HCT116 (cell line): ENCODE data around the gene UAP1L1. TPM values are rescaled to one million over a fixed set of nuclear protein-coding genes. Genes with fewer than 3 reads are reported as not detected.

Source experiments
- ATAC-seq: fragments of 200-7000 bp; cut with Tn5 transposase; 2 replicates; pipeline ENCODE4 v1.9.1; 2020; ENCODE audit warnings: mild to moderate bottlenecking, moderate library complexity
- BruUV-seq: library from RNA; stranded (reverse); fragments of 400-500 nt; replicated peaks from 2 replicates; lab custom pipeline; 2021; lab: Mats Ljungman, UMichigan
- CTCF ChIA-PET: fragments of 300-600 bp; sonication (Branson Sonifier 250); formaldehyde crosslinking; loops from one replicate; lab custom pipeline; 2021; ENCODE audit warnings: antibody characterized with exemption; lab: Charles Lee
- POLR2A ChIA-PET: fragments of 300-600, 350-600 bp; sonication (Branson Sonifier 250); formaldehyde crosslinking; loops from one replicate; lab custom pipeline; 2021; ENCODE audit warnings: antibody characterized with exemption; lab: Charles Lee
- RAD21 ChIA-PET, 2 experiments: fragments of 300-600 bp; sonication (Branson Sonifier 250); formaldehyde crosslinking; loops; one replicate each; lab custom pipeline; 2023; ENCODE audit warnings: low total read pairs in 2 of 2; ENCODE audit not compliant: uncharacterized antibody in 2 of 2, unreplicated experiment in 2 of 2, low non-redundant PET in 1 of 2; lab: Charles Lee
- DNase-seq: peaks from one replicate; pipeline ENCODE4 v3.0.0-alpha.2; 2010; ENCODE audit warnings: low read depth, low spot score
- H2AFZ ChIP-seq: fragments of 200-600 bp; shearing (Covaris generic), sonication (generic); 2 replicates; pipeline ENCODE4 v1.6.1; 2017; ENCODE audit warnings: low read depth, mixed run types, mixed read lengths, antibody characterized with exemption, low read length; ENCODE audit not compliant: poor library complexity, severe bottlenecking
- H3K27ac ChIP-seq: 2 replicates; pipeline ENCODE4 v1.5.1; 2012; ENCODE audit warnings: low read depth, low read length
- H3K27me3 ChIP-seq: fragments of 200-600 bp; sonication (generic); 2 replicates; pipeline ENCODE4 v1.6.1; 2016; ENCODE audit warnings: mixed run types, low read length, mixed read lengths; ENCODE audit not compliant: insufficient read depth
- H3K36me3 ChIP-seq, 2 experiments: fragments of 200-500 bp in 1 of 2; fragments of 200-600 bp in 1 of 2; sonication (Bioruptor generic) in 1 of 2; sonication (generic) in 1 of 2; 2 replicates each; pipeline versions ENCODE4 v1.5.1 to v1.6.1; 2014 to 2016; ENCODE audit warnings: low read length in 2 of 2, inconsistent platforms in 1 of 2, mixed read lengths in 1 of 2, mixed run types in 1 of 2; ENCODE audit not compliant: insufficient read depth in 2 of 2, control insufficient read depth in 1 of 2
- H3K4me1 ChIP-seq, 2 experiments: fragments of 200-600 bp in 1 of 2; sonication (generic) in 1 of 2; 2 replicates each; pipeline versions ENCODE4 v1.5.1 to v1.6.1; 2012 to 2017; ENCODE audit warnings: low read length in 2 of 2, inconsistent platforms in 1 of 2, mild to moderate bottlenecking in 1 of 2, mixed read lengths in 1 of 2, mixed run types in 1 of 2, moderate library complexity in 1 of 2; ENCODE audit not compliant: insufficient read depth in 2 of 2, control insufficient read depth in 1 of 2
- H3K4me2 ChIP-seq: fragments of 200-600 bp; sonication (generic); 2 replicates; pipeline ENCODE4 v1.6.1; 2017; ENCODE audit warnings: mixed run types, low read length, mixed read lengths
- H3K4me3 ChIP-seq, 2 experiments: fragments of 200-600 bp in 1 of 2; sonication (generic) in 1 of 2; replicated peaks in 1 of 2; 2 replicates each; pipeline ENCODE4 v1.5.1; 2011 to 2016; ENCODE audit warnings: low read length in 2 of 2, control low read depth in 1 of 2, low read depth in 1 of 2, mild to moderate bottlenecking in 1 of 2, mixed read lengths in 1 of 2, mixed run types in 1 of 2
- H3K79me2 ChIP-seq: fragments of 200-600 bp; sonication (generic); 2 replicates; pipeline ENCODE4 v1.6.1; 2017; ENCODE audit warnings: mild to moderate bottlenecking, mixed run types, low read length, moderate library complexity, mixed read lengths; ENCODE audit not compliant: insufficient read depth
- H3K9ac ChIP-seq: fragments of 200-600 bp; sonication (generic); 2 replicates; pipeline ENCODE4 v1.6.1; 2016; ENCODE audit warnings: low read length, mixed read lengths
- H3K9me2 ChIP-seq: fragments of 200-600 bp; sonication (generic), shearing (Covaris generic); 2 replicates; pipeline ENCODE4 v1.6.1; 2017; ENCODE audit warnings: mixed run types, mild to moderate bottlenecking, moderate library complexity; ENCODE audit not compliant: insufficient read depth
- H3K9me3 ChIP-seq, 2 experiments: fragments of 200-500 bp in 1 of 2; fragments of 200-600 bp in 1 of 2; sonication (Bioruptor generic) in 1 of 2; sonication (generic) in 1 of 2; 2 replicates each; pipeline ENCODE4 v1.6.1; 2014 to 2017; ENCODE audit warnings: low read length in 2 of 2, mixed read lengths in 2 of 2, inconsistent platforms in 1 of 2, low read depth in 1 of 2, mild to moderate bottlenecking in 1 of 2, mixed run types in 1 of 2, moderate library complexity in 1 of 2; ENCODE audit not compliant: control insufficient read depth in 1 of 2, insufficient read depth in 1 of 2
- H4K20me1 ChIP-seq: fragments of 200-600 bp; sonication (generic), shearing (Covaris generic); 2 replicates; pipeline ENCODE4 v1.6.1; 2017; ENCODE audit warnings: mixed run types, mild to moderate bottlenecking, moderate library complexity; ENCODE audit not compliant: insufficient read depth
- ATF3 ChIP-seq: IDR thresholded peaks from 2 replicates; pipeline ENCODE4 v1.6.1; 2012
- CBX3 ChIP-seq: IDR thresholded peaks from 2 replicates; pipeline ENCODE4 v1.6.1; 2012; ENCODE audit warnings: low read depth
- CEBPB ChIP-seq: IDR thresholded peaks from 2 replicates; pipeline ENCODE4 v1.6.1; 2012; ENCODE audit warnings: low read depth
- CTCF ChIP-seq, 3 experiments: fragments of 200-600 bp in 1 of 3; sonication (generic) in 1 of 3; IDR thresholded peaks in 2 of 3; conservative IDR thresholded peaks in 1 of 3; 2 replicates each; pipeline ENCODE4 v1.5.1; 2012 to 2017; ENCODE audit warnings: low read depth in 2 of 3, low read length in 2 of 3, antibody characterized with exemption in 1 of 3, borderline replicate concordance in 1 of 3, control low read depth in 1 of 3, mild to moderate bottlenecking in 1 of 3, mixed read lengths in 1 of 3, mixed run types in 1 of 3, moderate library complexity in 1 of 3; ENCODE audit not compliant: insufficient read depth in 1 of 3
- EGR1 ChIP-seq: IDR thresholded peaks from 2 replicates; pipeline ENCODE4 v1.6.1; 2012; ENCODE audit warnings: low read depth
- ELF1 ChIP-seq: IDR thresholded peaks from 2 replicates; pipeline ENCODE4 v1.6.1; 2012; ENCODE audit warnings: low read depth, borderline replicate concordance
- EZH2 ChIP-seq: fragments of 200-600 bp; sonication (generic); IDR thresholded peaks from 2 replicates; pipeline ENCODE4 v1.6.1; 2017; ENCODE audit warnings: antibody characterized with exemption, mixed run types
- EZH2phosphoT487 ChIP-seq: fragments of 200-600 bp; IDR thresholded peaks from 2 replicates; pipeline ENCODE4 v1.6.1; 2018; ENCODE audit warnings: antibody characterized with exemption, borderline replicate concordance
- FOSL1 ChIP-seq: IDR thresholded peaks from 2 replicates; pipeline ENCODE4 v1.6.1; 2012; ENCODE audit warnings: low read depth
- JUND ChIP-seq: IDR thresholded peaks from 2 replicates; pipeline ENCODE4 v1.6.1; 2012
- POLR2A ChIP-seq: IDR thresholded peaks from 2 replicates; pipeline ENCODE4 v1.7.0; 2011; ENCODE audit warnings: borderline replicate concordance; ENCODE audit not compliant: insufficient read depth, insufficient read length; ENCODE audit errors: extremely low read depth
- POLR2AphosphoS5 ChIP-seq: IDR thresholded peaks from 2 replicates; pipeline ENCODE4 v1.6.1; 2011; ENCODE audit warnings: mild to moderate bottlenecking, low read depth, low read length, moderate library complexity
- RAD21 ChIP-seq: IDR thresholded peaks from 2 replicates; pipeline ENCODE4 v1.6.1; 2012; ENCODE audit warnings: low read depth, mild to moderate bottlenecking
- SIN3A ChIP-seq: IDR thresholded peaks from 2 replicates; pipeline ENCODE4 v1.6.1; 2012; ENCODE audit warnings: low read depth
- SP1 ChIP-seq: IDR thresholded peaks from 2 replicates; pipeline ENCODE4 v1.6.1; 2012; ENCODE audit warnings: low read depth
- SRF ChIP-seq: IDR thresholded peaks from 2 replicates; pipeline ENCODE4 v1.6.1; 2012; ENCODE audit warnings: low read depth
- TCF7L2 ChIP-seq: IDR thresholded peaks from 2 replicates; pipeline ENCODE4 v1.7.0; 2011; ENCODE audit warnings: borderline replicate concordance, inconsistent platforms; ENCODE audit not compliant: insufficient read depth, insufficient read length; ENCODE audit errors: extremely low read depth
- YY1 ChIP-seq: IDR thresholded peaks from 2 replicates; pipeline ENCODE4 v1.6.1; 2011; ENCODE audit warnings: low read length, low read depth, moderate library complexity, mild to moderate bottlenecking; ENCODE audit not compliant: insufficient replicate concordance; ENCODE audit errors: extremely low read depth
- ZBTB33 ChIP-seq: IDR thresholded peaks from 2 replicates; pipeline ENCODE4 v1.6.1; 2011; ENCODE audit warnings: mild to moderate bottlenecking, low read length, moderate library complexity; ENCODE audit not compliant: insufficient replicate concordance; ENCODE audit errors: extremely low read depth
- ZFX ChIP-seq: fragments of 450-650 bp; IDR thresholded peaks from 2 replicates; pipeline ENCODE4 v1.6.1; 2017
- intact Hi-C: fragments of 100-400 bp; cut with micrococcal nuclease; formaldehyde crosslinking; loops from 2 replicates; pipeline ENCODE4 v1.10.0; 2022
- total RNA-seq: library from RNA; stranded (reverse); gene quantifications from one replicate; pipeline ENCODE4 v1.2.1, GENCODE V29; 2021; ENCODE audit not compliant: unreplicated experiment

UAP1L1 gene
- total RNA-seq, 1 experiment from 2014 or later = 11.0 TPM

DNA sequence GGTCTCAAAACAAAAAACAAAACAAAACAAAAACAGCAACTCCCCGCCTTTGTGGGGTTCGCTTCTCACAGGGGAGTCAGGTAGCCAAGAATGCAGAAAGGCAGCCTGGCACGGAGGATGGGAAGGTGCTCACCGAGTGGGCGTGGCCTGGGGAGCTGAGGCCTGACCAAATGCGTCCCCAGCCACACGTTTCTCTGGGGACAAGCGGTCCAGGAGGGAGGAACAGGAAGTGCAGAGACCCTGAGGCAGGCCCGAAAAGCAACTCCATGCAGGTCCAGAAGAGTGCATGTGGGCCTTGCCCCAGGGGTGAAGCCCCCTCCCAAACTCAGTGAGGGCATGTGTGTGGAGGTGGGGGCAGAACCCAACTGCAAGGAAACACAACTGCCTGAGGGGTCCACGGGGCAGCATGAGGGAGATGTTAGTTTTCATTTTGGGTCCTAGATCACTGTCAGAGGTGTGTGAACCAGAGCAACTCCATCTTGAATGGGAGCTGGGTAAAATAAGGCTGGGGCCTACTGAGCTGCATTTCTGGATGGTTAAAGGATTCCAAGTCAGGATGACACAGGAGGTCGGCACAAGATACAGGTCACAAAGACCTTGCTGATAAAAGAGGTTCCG lies 2.6 kb upstream of the UAP1L1 start:
- no peak for DNase-seq
- CTCF ChIA-PET = no interaction called here
- POLR2A ChIA-PET = no interaction called here
- intact Hi-C loops = no loop called here
- Histone ChIP-seq H3K9me3 (no peaks in the 10 kb centered on the region), H3K36me3 (0 out of 4 replicates have a peak, but pooled peaks cover 0 to 8% of the 10 kb centered on the region in 2 experiments), H4K20me1 (no peaks in the 10 kb centered on the region), H3K9me2 (no peaks in the 10 kb centered on the region), H2AFZ (no peak overlapping the region), H3K79me2 (peaks cover 7% of the 10 kb centered on the region; the same call in 1 of the 2 replicates), H3K27me3 (no peaks in the 10 kb centered on the region), H3K27ac (no peak overlapping the region; the same call in 1 of the 2 replicates), H3K4me1 (peaks cover 19 to 43% of the 10 kb centered on the region in 2 experiments), H3K4me3 (no peak overlapping the region), H3K9ac (no peak overlapping the region), H3K4me2 (no peak overlapping the region)
- TF ChIP-seq SRF = no peak
- no peak for TF ChIP-seq JUND
- TF ChIP-seq SIN3A = no peak
- no peak for TF ChIP-seq SP1
- no peak for TF ChIP-seq EZH2phosphoT487
- TF ChIP-seq CEBPB = no peak
- TF ChIP-seq YY1 = no peak
- TF ChIP-seq ZBTB33 = no peak
- TF ChIP-seq FOSL1 = no peak
- no peak for TF ChIP-seq EGR1
- no peak for TF ChIP-seq ELF1
- no peak for TF ChIP-seq TCF7L2
- TF ChIP-seq POLR2A = no peak
- no peak for TF ChIP-seq ZFX
- TF ChIP-seq CBX3 = no peak
- no peak for TF ChIP-seq POLR2AphosphoS5
- TF ChIP-seq EZH2 = no peak
- TF ChIP-seq ATF3 = no peak
- no peak for TF ChIP-seq RAD21
- no peak for TF ChIP-seq CTCF (IDR thresholded peaks at IDR 0.05 in 2 of 3, conservative IDR thresholded peaks at IDR 0.05 in 1 of 3; ENCODE audit: borderline replicate concordance in 1 of 3, insufficient read depth in 1 of 3, low read depth in 2 of 3, low read length in 2 of 3)
- no peak for ATAC-seq
- no TSS peak for BruUV-seq
- RAD21 ChIA-PET = no interaction called here
